Stromal cell of bone marrow (primary cell): Measurements from ENCODE around the gene XAGE3.

ENCODE experiments used
- DNase-seq: peaks from one replicate; pipeline ENCODE4 v3.0.0-alpha.2; 2012; ENCODE audit warnings: low read depth

Gene XAGE3

GRCh38 chrX:52839137-52839536, 28.7 kb downstream of the XAGE3 start:
- no peak for DNase-seq

- no peak for DNase-seq
Measured at GRCh38 chrX:52830551-52830950, 37.3 kb downstream of the XAGE3 start.

- no peak for DNase-seq
Measured at GRCh38 chrX:52824608-52825007, 43.3 kb downstream of the XAGE3 start.

GRCh38 chrX:52821079-52821760, 46.7 kb downstream of the XAGE3 start:
- no peak for DNase-seq

GRCh38 chrX:52819788-52820187, 48.1 kb downstream of the XAGE3 start:
- no peak for DNase-seq
